A549 (cell line): ENCODE data around the gene ANKEF1.

Experiments
- EHMT2 ChIP-seq: fragments of 200-600 bp; sonication (generic); IDR thresholded peaks from 2 replicates; pipeline ENCODE4 v1.6.1; 2016; ENCODE audit warnings: antibody characterized with exemption, low read depth, mild to moderate bottlenecking, moderate library complexity
- FOSL2 ChIP-seq, 2 experiments: fragments of 450-650 bp in 1 of 2; fragments of >200 bp in 1 of 2; sonication (Bioruptor Twin) in 1 of 2; formaldehyde crosslinking; IDR thresholded peaks; 2 replicates each; pipeline versions ENCODE4 v1.5.0 to v1.6.1; 2016 to 2020; ENCODE audit warnings: mild to moderate bottlenecking in 1 of 2, moderate library complexity in 1 of 2
- HOXA7 ChIP-seq: fragments of 250-450 bp; sonication (Bioruptor Pico); IDR thresholded peaks from 2 replicates; pipeline ENCODE4 v1.5.0; 2020; ENCODE audit warnings: mild to moderate bottlenecking, moderate library complexity
- POLR2A ChIP-seq: IDR thresholded peaks from 2 replicates; pipeline ENCODE4 v1.6.1; 2012; ENCODE audit warnings: mild to moderate bottlenecking, low read length
- RFX5 ChIP-seq: fragments of 450-650 bp; IDR thresholded peaks from 2 replicates; pipeline ENCODE4 v1.7.1; 2014; ENCODE audit warnings: antibody characterized with exemption, mild to moderate bottlenecking, moderate library complexity
- TF ChIP-seq, protein P1 (sequence below): fragments of 450-650 bp; IDR thresholded peaks from 2 replicates; pipeline ENCODE4 v1.6.1; 2014; ENCODE audit warnings: antibody characterized with exemption
- TF ChIP-seq, protein P2 (sequence below): fragments of >200 bp; sonication (Bioruptor Twin); formaldehyde crosslinking; IDR thresholded peaks from 3 replicates; pipeline ENCODE4 v1.5.1; 2016
- TF ChIP-seq, protein P3 (sequence below): fragments of 200-600 bp; sonication (generic); IDR thresholded peaks from 2 replicates; pipeline ENCODE4 v1.6.1; 2016; ENCODE audit warnings: antibody characterized with exemption, mild to moderate bottlenecking, moderate library complexity

DNA sequence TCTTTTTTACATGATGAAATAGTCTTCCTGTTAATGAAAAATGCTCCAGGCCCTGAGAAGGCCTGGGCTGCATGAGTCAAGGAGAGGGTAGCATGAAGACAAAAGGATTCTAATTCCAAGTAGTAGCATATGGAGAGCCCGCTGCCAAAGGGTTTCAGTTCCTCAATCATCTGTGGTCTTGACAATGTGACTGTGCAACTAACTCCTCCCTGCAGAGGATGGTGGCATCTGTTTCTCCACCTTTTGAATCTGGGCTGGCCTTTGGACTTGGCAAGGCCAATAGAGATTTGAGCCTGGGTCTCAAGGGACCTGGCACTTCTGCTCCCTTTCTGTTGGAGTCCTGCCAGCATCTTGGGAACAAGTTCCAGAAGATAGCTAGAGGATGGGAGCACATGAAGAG is 35.1 kb upstream of the ANKEF1 start:
- TF ChIP-seq, protein P1, sequence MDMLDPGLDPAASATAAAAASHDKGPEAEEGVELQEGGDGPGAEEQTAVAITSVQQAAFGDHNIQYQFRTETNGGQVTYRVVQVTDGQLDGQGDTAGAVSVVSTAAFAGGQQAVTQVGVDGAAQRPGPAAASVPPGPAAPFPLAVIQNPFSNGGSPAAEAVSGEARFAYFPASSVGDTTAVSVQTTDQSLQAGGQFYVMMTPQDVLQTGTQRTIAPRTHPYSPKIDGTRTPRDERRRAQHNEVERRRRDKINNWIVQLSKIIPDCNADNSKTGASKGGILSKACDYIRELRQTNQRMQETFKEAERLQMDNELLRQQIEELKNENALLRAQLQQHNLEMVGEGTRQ, result no peak
- TF ChIP-seq, protein P2, sequence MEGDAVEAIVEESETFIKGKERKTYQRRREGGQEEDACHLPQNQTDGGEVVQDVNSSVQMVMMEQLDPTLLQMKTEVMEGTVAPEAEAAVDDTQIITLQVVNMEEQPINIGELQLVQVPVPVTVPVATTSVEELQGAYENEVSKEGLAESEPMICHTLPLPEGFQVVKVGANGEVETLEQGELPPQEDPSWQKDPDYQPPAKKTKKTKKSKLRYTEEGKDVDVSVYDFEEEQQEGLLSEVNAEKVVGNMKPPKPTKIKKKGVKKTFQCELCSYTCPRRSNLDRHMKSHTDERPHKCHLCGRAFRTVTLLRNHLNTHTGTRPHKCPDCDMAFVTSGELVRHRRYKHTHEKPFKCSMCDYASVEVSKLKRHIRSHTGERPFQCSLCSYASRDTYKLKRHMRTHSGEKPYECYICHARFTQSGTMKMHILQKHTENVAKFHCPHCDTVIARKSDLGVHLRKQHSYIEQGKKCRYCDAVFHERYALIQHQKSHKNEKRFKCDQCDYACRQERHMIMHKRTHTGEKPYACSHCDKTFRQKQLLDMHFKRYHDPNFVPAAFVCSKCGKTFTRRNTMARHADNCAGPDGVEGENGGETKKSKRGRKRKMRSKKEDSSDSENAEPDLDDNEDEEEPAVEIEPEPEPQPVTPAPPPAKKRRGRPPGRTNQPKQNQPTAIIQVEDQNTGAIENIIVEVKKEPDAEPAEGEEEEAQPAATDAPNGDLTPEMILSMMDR, result no peak
- TF ChIP-seq FOSL2 (IDR thresholded peaks at IDR 0.05) (no peak), FOSL2 (CRISPR knock-in tag; IDR thresholded peaks at IDR 0.05) (no peak), RFX5 (no peak), POLR2A (no peak), EHMT2 (no peak), HOXA7 (no peak)
- TF ChIP-seq, protein P3, sequence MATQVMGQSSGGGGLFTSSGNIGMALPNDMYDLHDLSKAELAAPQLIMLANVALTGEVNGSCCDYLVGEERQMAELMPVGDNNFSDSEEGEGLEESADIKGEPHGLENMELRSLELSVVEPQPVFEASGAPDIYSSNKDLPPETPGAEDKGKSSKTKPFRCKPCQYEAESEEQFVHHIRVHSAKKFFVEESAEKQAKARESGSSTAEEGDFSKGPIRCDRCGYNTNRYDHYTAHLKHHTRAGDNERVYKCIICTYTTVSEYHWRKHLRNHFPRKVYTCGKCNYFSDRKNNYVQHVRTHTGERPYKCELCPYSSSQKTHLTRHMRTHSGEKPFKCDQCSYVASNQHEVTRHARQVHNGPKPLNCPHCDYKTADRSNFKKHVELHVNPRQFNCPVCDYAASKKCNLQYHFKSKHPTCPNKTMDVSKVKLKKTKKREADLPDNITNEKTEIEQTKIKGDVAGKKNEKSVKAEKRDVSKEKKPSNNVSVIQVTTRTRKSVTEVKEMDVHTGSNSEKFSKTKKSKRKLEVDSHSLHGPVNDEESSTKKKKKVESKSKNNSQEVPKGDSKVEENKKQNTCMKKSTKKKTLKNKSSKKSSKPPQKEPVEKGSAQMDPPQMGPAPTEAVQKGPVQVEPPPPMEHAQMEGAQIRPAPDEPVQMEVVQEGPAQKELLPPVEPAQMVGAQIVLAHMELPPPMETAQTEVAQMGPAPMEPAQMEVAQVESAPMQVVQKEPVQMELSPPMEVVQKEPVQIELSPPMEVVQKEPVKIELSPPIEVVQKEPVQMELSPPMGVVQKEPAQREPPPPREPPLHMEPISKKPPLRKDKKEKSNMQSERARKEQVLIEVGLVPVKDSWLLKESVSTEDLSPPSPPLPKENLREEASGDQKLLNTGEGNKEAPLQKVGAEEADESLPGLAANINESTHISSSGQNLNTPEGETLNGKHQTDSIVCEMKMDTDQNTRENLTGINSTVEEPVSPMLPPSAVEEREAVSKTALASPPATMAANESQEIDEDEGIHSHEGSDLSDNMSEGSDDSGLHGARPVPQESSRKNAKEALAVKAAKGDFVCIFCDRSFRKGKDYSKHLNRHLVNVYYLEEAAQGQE, result no peak
